Tibial nerve (tissue), 3 donors: Measurements from ENCODE around the gene DNM3.

Experiments
- CTCF ChIP-seq, 5 experiments: fragments of 200-600 bp in 3 of 5; fragments of 450-650 bp in 2 of 5; sonication (generic) in 3 of 5; IDR thresholded peaks; one replicate each; pipeline ENCODE4 v1.5.1; 2016 to 2019; ENCODE audit warnings: antibody characterized with exemption in 5 of 5, mild to moderate bottlenecking in 3 of 5, moderate library complexity in 2 of 5
- POLR2A ChIP-seq, 2 donors: fragments of 450-650 bp; IDR thresholded peaks; one replicate each; pipeline ENCODE4 v1.6.1; 2017; ENCODE audit warnings: antibody characterized with exemption in 2 of 2, mild to moderate bottlenecking in 2 of 2, moderate library complexity in 2 of 2

GRCh38 chr1:172083191-172083590 is 241.9 kb downstream of the DNM3 start:
- TF ChIP-seq CTCF (IDR thresholded peaks at IDR 0.05) = no peak
- no peak for TF ChIP-seq POLR2A (IDR thresholded peaks at IDR 0.05)
